GDM1 (cell line): ENCODE data around the gene OLFM1.
"Not testable (repeated sequence)": the region's sequence is repeated elsewhere in the genome, so short reads cannot be mapped to it uniquely, and the experiment has no call there.

Experiments used
- DNase-seq: peaks from one replicate; lab custom pipeline; 2025; lab: John Stamatoyannopoulos, UW

Gene OLFM1

GRCh38 chr9:135155396-135155795, 67.9 kb downstream of the OLFM1 start:
- no peak for DNase-seq

DNA sequence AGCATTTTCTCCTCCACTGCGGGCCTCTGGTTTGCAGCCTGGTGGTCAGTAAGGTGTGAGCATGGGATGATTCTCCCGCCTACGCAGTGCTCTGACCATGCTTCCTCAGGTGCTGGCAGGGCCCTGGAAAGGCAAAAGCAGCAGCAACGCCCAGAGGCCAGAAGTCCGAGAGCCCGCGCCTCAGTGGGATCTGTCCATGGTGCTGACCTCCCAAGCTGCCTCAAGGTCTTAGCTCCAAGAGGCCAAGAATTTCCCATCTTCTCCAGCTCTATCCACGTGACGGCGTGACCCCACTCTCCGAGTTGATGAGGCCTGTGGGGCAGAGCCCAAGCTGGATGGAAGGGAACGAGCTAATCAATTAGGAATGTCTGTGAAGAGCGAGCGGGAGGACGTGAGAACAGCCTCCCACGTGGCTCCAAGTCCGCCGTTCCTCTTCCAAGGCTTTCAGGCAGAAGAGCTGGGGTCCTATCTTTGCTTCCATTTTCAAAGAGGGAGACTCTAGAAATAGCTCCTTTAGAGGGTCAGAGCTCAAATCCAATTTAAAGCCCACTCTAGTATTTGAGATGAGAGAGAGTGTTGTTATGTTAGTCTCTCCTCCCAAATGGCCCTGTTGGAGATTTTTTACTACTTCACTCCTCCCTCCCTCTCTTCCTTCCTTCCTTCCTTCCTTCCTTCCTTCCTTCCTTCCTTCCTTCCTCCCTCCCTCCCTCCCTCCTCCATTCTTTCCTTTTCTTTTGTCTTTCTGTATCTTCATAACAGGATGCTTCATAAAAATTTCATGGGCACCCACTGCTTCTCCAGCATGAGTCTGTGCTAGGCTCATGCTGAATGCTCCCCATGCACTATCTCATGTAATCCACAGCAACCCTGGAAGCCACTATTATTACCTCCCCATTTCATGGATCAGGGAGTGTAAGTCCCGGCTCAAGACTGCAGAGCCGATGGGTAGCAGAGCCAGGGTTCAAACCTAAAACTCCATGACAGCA, 69.3 kb downstream of the OLFM1 start:
- DNase-seq: no peak

DNA sequence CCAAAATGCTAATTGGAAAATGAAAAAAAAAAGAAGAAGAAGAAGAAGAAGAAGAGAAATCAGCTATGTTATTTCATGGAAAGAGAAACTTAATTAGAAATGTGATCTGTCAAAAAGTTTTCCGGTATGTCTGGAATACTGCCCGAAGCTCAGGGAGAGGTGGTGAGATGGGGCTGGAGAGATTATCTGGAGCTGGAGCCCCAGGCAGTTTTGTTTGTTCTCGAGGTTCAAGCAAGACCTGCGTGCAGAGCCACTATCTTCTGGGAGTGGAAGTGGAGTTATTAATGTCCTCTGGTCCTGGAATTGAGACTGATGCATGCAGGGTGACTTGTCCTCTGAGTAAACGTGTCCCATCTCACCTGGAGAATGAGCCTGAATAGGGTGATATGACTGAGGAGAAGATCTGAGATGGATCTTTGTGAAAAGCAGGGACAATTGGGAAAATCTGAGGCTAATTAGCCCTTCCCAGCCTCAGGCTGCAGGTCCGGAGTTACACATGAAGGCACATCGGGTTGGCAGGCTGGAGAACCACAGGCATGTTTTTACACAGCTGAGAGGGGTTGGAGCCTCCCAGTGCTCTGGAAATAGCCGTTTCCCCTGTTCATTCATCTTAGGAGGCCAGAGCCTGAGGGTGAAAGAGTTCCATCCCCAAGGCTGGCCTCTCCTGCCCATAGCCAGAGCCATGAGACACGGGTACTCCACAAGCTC, 70.5 kb downstream of the OLFM1 start:
- no peak for DNase-seq

- DNase-seq: no peak
Observed at GRCh38 chr9:135158564-135158937, 71.1 kb downstream of the OLFM1 start.

GRCh38 chr9:135159801-135160200, 72.3 kb downstream of the OLFM1 start:
- no peak for DNase-seq

- no peak for DNase-seq
Observed at GRCh38 chr9:135160862-135161261, 73.4 kb downstream of the OLFM1 start.

GRCh38 chr9:135162599-135162998, 75.1 kb downstream of the OLFM1 start:
- DNase-seq: not testable (repeated sequence)

DNA sequence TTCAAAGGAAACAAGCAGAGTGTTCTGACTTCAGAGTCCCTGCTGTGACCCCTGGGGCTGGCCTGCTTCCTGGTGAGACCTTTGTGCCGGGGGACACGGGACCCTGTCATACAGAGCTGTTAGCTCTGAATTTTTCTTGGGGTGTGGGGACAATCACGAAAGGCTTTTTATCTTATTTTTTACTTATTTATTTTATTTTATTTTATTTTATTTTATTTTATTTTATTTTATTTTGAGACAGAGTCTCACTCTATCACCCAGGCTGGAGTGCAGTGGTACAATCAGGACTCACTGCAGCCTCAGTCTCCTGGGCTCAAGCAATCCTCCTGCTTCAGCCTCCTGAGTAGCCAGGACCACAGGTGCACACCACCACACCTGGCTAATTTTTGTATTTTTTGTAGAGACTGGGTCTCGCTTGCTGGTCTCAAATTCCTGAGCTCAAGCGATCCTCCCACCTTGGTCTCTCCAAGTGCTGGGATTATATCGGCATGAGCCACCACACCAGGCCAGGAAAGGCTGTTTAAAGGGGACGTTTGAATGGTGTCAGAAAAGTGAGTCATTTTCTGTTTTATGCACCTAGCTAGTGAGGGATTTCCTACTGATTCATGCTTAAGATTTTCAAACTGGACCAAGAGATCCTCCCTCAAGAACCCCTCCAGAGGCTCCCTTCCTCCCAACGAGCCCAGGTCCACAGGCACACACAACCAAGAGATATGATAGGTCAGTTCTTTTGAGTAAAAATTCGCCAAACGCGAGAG, 75.7 kb downstream of the OLFM1 start:
- DNase-seq: no peak

DNA sequence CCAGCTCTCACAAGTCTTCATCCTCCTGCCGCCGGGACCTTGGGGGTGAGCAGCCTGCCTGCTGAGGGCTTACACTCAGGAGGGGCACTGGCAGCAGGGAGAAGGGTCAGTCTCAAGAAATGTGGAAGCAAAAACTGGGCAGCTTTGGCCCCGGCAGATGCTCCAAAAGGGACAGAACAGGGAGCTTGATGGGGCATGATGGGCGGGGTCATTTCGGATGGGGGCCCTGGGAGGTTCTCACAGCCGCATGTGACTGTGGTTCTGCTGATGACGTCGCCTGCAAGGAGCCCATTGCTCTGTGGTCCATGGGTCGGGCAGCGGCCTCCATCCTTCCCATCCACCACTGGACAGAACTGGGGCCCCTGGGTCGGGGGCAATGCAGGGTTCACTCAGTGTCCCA, 76.6 kb downstream of the OLFM1 start:
- no peak for DNase-seq

GRCh38 chr9:135165003-135165711, 77.7 kb downstream of the OLFM1 start:
- DNase-seq: no peak

GRCh38 chr9:135165756-135166519, 78.5 kb downstream of the OLFM1 start:
- no peak for DNase-seq

- no peak for DNase-seq
Observed at GRCh38 chr9:135166565-135166964, 79.1 kb downstream of the OLFM1 start.

GRCh38 chr9:135167356-135167755, 79.9 kb downstream of the OLFM1 start:
- no peak for DNase-seq

DNA sequence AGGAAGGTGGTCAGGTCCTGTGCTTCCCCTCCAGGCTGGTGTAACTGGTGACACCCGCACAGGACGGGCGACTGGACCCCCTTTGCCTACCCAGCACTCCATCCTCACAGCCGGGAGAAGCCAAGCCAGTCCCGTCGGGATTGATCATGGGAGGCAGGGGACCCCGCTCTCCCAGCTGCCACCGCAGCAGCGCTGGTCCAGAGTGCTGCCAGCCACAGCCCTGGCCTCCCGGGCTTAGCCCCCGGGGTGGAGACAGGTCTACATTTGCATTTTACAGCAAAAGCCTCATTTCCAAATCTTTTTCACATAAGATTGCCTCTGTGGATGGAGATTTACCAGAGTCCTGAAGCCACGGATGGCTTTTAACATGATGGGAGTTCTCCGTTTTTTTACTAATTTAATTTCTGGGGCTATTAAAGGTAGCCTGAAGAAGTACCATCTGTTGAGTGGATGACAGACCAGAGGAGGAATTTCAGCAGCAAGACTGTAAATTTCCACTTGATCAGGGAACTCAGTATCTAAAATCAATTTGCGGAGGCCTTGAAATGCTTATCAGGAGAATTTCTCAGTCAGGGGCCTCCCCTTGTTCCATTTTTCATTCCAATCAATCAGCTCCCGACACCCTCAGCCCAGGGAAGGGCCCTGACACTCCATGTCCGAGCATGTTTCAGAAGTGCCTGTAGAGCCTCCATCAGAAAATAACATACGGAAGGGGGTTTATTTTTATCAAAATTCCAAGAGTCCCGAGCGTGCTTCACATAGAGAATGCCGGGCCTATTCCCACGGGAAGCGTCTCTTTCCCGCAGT, 80.6 kb downstream of the OLFM1 start:
- no peak for DNase-seq

GRCh38 chr9:135169709-135170226, 82.3 kb downstream of the OLFM1 start:
- no peak for DNase-seq

- no peak for DNase-seq
Observed at GRCh38 chr9:135170535-135170934, 83.1 kb downstream of the OLFM1 start.
